ENCODE data around the gene IRF2.

DNA sequence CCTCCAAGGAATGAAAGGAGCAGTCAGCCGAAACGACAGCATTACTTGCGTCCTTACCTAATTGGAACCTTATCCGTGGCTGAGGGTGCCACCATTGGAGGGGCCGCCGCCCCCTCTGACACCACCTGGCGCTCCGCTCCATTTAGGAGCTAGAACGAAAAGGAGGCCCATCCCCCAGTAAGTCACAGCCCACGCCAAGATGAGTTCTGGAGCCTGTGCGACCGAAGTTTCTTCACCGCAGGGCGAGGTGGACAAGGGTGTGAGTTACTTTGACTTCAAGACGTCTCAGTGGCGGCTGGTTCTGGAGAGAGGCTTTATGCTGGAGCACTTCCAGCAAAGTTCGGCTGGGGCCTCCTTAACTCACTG is 729 bp upstream of the IRF2 start:
- TF ChIP-seq, protein P1, sequence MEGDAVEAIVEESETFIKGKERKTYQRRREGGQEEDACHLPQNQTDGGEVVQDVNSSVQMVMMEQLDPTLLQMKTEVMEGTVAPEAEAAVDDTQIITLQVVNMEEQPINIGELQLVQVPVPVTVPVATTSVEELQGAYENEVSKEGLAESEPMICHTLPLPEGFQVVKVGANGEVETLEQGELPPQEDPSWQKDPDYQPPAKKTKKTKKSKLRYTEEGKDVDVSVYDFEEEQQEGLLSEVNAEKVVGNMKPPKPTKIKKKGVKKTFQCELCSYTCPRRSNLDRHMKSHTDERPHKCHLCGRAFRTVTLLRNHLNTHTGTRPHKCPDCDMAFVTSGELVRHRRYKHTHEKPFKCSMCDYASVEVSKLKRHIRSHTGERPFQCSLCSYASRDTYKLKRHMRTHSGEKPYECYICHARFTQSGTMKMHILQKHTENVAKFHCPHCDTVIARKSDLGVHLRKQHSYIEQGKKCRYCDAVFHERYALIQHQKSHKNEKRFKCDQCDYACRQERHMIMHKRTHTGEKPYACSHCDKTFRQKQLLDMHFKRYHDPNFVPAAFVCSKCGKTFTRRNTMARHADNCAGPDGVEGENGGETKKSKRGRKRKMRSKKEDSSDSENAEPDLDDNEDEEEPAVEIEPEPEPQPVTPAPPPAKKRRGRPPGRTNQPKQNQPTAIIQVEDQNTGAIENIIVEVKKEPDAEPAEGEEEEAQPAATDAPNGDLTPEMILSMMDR (IDR thresholded peaks at IDR 0.05), result no peak
- no peak for TF ChIP-seq EZH2 (IDR thresholded peaks at IDR 0.05; ENCODE audit: borderline replicate concordance, insufficient read depth, low read depth, low read length, poor library complexity, severe bottlenecking)
